ENCODE measurements around the gene C16orf46. TPM values are rescaled to one million over a fixed set of nuclear protein-coding genes. Genes with fewer than 3 reads are reported as not detected.
A peak's percentile ranks its signal among the peaks of the same experiment; 100 is the strongest.
"Not testable (repeated sequence)": the region's sequence is repeated elsewhere in the genome, so short reads cannot be mapped to it uniquely, and the experiment has no call there.

The C16orf46 gene
- polyA plus RNA-seq (2013, experiment 1 of 2; ENCODE audit: insufficient read length) = 0.30 TPM
- polyA plus RNA-seq (2013, experiment 2 of 2; ENCODE audit: insufficient read length) = not detected

GRCh38 chr16:81077076-81077940 lies at the start of gene C16orf46:
TSS of gene C16orf46 (minus strand) at chr16:81077238. CDS start at chr16:81063955, 13,283 bp downstream.
- peak; percentile 95 for DNase-seq

GRCh38 chr16:81123092-81123852 lies 46.2 kb upstream of the C16orf46 start:
- no peak for DNase-seq

- DNase-seq = no peak
Observed at GRCh38 chr16:81121474-81121990, 44.5 kb upstream of the C16orf46 start.

- no peak for DNase-seq
Observed at GRCh38 chr16:81117436-81117835, 40.4 kb upstream of the C16orf46 start.

GRCh38 chr16:81116285-81116684 lies 39.2 kb upstream of the C16orf46 start:
- no peak for DNase-seq

GRCh38 chr16:81112453-81112852 lies 35.4 kb upstream of the C16orf46 start:
- DNase-seq = no peak

GRCh38 chr16:81109274-81109673 lies 32.2 kb upstream of the C16orf46 start:
- not testable (repeated sequence) for DNase-seq

- no peak for DNase-seq
Observed at GRCh38 chr16:81107511-81107910, 30.5 kb upstream of the C16orf46 start.

- no peak for DNase-seq
Observed at GRCh38 chr16:81106826-81107503, 29.9 kb upstream of the C16orf46 start.

GRCh38 chr16:81105946-81106345 lies 28.9 kb upstream of the C16orf46 start:
- DNase-seq = no peak

- DNase-seq = no peak
Observed at GRCh38 chr16:81101702-81102101, 24.7 kb upstream of the C16orf46 start.

- no peak for DNase-seq
Observed at GRCh38 chr16:81099958-81100357, 22.9 kb upstream of the C16orf46 start.

- DNase-seq = no peak
Observed at GRCh38 chr16:81097230-81097629, 20.2 kb upstream of the C16orf46 start.

- no peak for DNase-seq
Observed at GRCh38 chr16:81096715-81097208, 19.7 kb upstream of the C16orf46 start.

GRCh38 chr16:81095953-81096714 lies 19.1 kb upstream of the C16orf46 start, which contains the start of gene GCSH:
TSS of gene GCSH (minus strand) at chr16:81096395. CDS start at chr16:81096278, 117 bp downstream.
- DNase-seq = peak; percentile 98

- no peak for DNase-seq
Observed at GRCh38 chr16:81095653-81095952, 18.6 kb upstream of the C16orf46 start.

- no peak for DNase-seq
Observed at GRCh38 chr16:81094771-81095251, 17.8 kb upstream of the C16orf46 start.

GRCh38 chr16:81088836-81089235 lies 11.8 kb upstream of the C16orf46 start:
- no peak for DNase-seq

GRCh38 chr16:81081014-81081413 lies 4.0 kb upstream of the C16orf46 start:
- DNase-seq = no peak

- DNase-seq = no peak
Observed at GRCh38 chr16:81080233-81080632, 3.2 kb upstream of the C16orf46 start.

- peak; percentile 84 for DNase-seq
Observed at GRCh38 chr16:81076566-81077075, 417 bp downstream of the C16orf46 start.
